Left cardiac atrium (tissue), 4 donors: ENCODE measurements around the gene CST5. TPM values are rescaled to one million over a fixed set of nuclear protein-coding genes. Genes with fewer than 3 reads are reported as not detected.
"Not testable (repeated sequence)": the region's sequence is repeated elsewhere in the genome, so short reads cannot be mapped to it uniquely, and the experiment has no call there.

Experiments used
- ATAC-seq, 2 donors: fragments of 200-7000 bp; cut with Tn5 transposase; one replicate each; pipeline ENCODE4 v1.9.1; 2020; ENCODE audit warnings: mild to moderate bottlenecking in 2 of 2, moderate library complexity in 2 of 2
- DNase-seq: peaks from one replicate; pipeline ENCODE4 v3.0.0-alpha.2; 2020
- intact Hi-C, 2 donors: fragments of 100-400 bp; cut with DNase I; formaldehyde crosslinking; loops; one replicate each; pipeline versions ENCODE4 v1.14.1 to v1.15.1; 2022 to 2023
- long read RNA-seq: library from polyadenylated mRNA; unstranded; transcript quantifications from one replicate; pipeline ENCODE4 v2.0.0, GENCODE V29; 2021
- total RNA-seq, 2 donors: library from RNA; stranded (reverse); fragmentation: NEBNext Ultra II Directional; extraction: Animal tissue kit (Norgen Biotek cat#: 25700); gene quantifications; one replicate each; pipeline ENCODE4 v1.2.1, GENCODE V29; 2021
- donor health status: DM: no; HTN: yes; CAD: no.
- donor health status: DM: no; HTN: yes; CAD: no; lungs with severe emphysema.
- donor health status: DM: yes; HTN: yes; CAD: no.
- donor health status: Dilated cardiomyopathy.

Gene CST5
- total RNA-seq: not detected
- long read RNA-seq: 0 reads

- DNase-seq (no peak), ATAC-seq (no peak)
- intact Hi-C loops: no loop called here
Observed at GRCh38 chr20:23879328-23879798, at the start of gene CST5. Gene CST5 (minus strand): TSS chr20:23879748. CDS start chr20:23879676, 72 bp downstream.

DNA sequence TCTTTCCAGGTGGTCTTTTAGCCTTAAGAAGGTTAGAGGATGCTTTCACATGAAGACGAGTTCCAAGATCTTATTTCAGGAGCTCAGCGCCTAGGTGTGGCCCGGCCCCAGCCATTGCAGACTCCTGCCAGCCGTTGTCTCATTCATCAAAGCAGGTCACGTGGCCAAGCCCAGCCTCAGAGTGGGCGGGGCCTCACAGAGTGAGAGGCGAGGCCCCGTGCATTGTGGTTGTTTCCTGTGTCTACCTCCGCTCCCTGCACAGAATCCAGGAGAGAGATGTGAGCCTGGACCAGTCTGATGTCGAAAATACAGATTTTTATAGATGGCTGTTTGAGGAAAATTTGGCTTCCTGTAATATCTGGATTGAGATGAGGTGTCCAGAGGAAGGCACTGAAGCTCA lies 49.2 kb upstream of the CST5 start:
- intact Hi-C loops: loop anchor here in 1 of 2 donors (10.0 kb wide), 1 partner anchor 66 kb away; no protein-coding TSS in a partner anchor
- DNase-seq (no peak), ATAC-seq (no peak)

GRCh38 chr20:23928353-23928752 lies 48.8 kb upstream of the CST5 start:
- ATAC-seq: no peak
- no peak for DNase-seq
- intact Hi-C loops: loop anchor here in 1 of 2 donors (10.0 kb wide), 1 partner anchor 66 kb away; no protein-coding TSS in a partner anchor

GRCh38 chr20:23926944-23927872 lies 47.7 kb upstream of the CST5 start:
- intact Hi-C loops: loop anchor here in 1 of 2 donors (10.0 kb wide), 1 partner anchor 68 kb away; no protein-coding TSS in a partner anchor

DNA sequence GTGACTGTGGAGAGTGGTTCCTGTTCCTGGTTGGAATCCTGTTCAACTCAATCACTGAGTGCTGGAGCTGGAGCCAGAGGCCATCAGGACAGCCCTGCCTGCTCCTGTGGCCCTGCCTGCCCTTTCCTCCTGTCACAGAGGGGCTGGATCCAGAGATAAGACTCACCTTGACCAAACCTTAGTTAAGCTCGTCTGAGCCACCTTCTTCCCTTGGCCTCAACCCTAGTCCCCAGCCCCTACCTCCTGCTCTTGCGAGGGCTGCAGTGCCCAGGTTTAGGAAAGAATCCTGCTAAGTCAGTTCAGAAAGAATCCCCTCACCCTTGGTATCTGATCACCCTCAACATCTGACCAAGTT lies 47.0 kb upstream of the CST5 start:
- ATAC-seq: no peak
- intact Hi-C loops: loop anchor here in 1 of 2 donors (10.0 kb wide), 1 partner anchor 68 kb away; no protein-coding TSS in a partner anchor

More at GRCh38 chr20:23926944-23927872, 47.7 kb upstream of the CST5 start:
- ATAC-seq: no peak
- DNase-seq: no peak

DNA sequence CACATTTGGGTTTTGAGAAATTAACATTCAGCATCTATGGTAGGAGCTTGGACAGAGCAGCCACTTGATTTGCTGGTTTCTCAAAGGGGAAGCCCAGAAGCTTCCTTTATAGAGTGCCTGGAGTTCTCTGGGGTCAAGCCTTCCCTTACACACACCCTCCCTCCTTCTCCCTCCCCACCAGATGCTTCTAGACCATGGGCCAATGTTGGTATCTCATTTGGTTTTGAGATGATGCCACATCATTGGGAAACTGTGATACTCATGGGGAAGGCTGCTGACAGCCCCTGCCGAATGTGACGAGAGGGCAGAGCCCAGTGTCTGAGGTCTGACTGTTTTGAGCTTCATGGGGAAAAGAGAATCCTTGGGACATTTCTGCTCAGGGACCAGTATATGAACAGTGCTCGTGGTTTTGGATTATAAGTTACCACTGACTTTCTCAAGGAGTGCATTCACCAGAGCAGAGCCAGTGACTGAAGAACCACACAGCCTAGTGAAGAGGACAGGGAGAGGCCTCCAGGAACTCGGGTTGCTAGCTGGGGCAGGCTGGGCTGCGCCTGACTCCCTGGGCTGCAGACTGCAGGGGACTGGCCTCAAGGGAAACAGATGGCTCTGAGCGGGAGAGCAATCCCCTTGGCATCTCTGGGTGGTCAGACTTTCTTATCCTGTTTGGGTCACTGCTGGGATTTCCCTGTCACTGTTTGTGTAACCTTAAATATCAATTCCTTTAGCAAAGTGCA lies 46.4 kb upstream of the CST5 start:
- intact Hi-C loops: loop anchor here in 1 of 2 donors (10.0 kb wide), 1 partner anchor 69 kb away; no protein-coding TSS in a partner anchor
- no peak for DNase-seq
- no peak for ATAC-seq

More for the DNA sequence above, 47.0 kb upstream of the CST5 start:
- no peak for DNase-seq

- intact Hi-C loops: loop anchor here in 1 of 2 donors (10.0 kb wide), 1 partner anchor 70 kb away; no protein-coding TSS in a partner anchor
- ATAC-seq (no peak), DNase-seq (no peak)
Observed at GRCh38 chr20:23924751-23925150, 45.2 kb upstream of the CST5 start.

DNA sequence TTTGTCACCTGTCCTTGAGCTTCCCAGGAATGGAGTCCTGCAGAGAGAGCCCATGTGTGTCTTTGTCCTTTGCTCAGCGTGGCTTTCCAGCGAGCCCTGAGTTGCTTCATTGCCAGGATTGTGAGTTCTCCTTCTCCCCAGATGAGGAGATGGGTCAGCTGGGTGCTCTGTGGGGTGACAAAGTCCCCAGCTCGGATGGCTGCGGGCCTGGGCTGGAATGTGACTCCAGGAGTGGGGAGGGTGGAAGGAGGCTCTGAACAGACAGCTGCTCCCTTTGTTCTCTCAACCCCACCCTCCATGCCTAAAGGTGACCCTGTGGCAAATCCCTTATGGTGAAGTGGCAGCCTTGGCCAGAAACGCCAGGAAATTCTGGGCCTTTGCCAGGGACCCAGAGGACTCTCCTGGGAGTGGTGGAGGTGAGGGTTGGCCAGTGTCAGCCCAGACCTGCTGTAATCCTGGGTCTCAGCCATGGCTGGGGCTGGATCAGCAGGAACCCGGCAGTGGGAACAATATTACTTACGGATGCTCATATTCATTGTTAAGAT lies 44.4 kb upstream of the CST5 start:
- DNase-seq: no peak
- ATAC-seq: no peak
- intact Hi-C loops: loop anchor here in 1 of 2 donors (10.0 kb wide), 1 partner anchor 71 kb away; no protein-coding TSS in a partner anchor

DNA sequence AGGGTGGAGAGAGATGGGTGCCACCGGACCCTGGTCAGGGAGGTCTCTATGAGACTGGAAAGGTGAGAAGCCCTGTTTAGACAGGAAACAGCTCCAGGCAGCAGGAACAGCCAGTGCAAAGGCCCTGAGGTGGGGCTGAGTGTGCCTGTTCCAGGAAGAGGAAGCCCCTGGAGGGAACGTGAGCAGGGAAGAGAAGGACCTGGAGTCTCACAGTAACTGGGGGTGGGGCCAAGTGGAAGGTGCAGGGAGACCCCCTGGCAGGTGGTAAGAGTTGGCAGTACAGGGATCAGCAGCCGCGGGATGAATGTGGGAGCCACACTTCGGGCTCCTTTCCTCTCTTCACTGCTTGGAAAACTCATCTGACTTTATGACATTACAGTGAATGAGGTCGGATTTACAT lies 43.8 kb upstream of the CST5 start:
- no peak for ATAC-seq
- DNase-seq: no peak
- intact Hi-C loops: loop anchor here in 1 of 2 donors (10.0 kb wide), 1 partner anchor 71 kb away; no protein-coding TSS in a partner anchor

GRCh38 chr20:23920408-23921325 lies 41.1 kb upstream of the CST5 start:
- ATAC-seq: peak; percentile 31 to 59

GRCh38 chr20:23918896-23919295 lies 39.3 kb upstream of the CST5 start:
- no peak for ATAC-seq
- intact Hi-C loops: no loop called here
- DNase-seq: no peak

More at GRCh38 chr20:23920408-23921325, 41.1 kb upstream of the CST5 start:
- intact Hi-C loops: loop anchor here in 1 of 2 donors (10.0 kb wide), 1 partner anchor 74 kb away; no protein-coding TSS in a partner anchor
- DNase-seq: no peak

- no peak for ATAC-seq
- intact Hi-C loops: no loop called here
- no peak for DNase-seq
Observed at GRCh38 chr20:23918101-23918862, 38.7 kb upstream of the CST5 start.

DNA sequence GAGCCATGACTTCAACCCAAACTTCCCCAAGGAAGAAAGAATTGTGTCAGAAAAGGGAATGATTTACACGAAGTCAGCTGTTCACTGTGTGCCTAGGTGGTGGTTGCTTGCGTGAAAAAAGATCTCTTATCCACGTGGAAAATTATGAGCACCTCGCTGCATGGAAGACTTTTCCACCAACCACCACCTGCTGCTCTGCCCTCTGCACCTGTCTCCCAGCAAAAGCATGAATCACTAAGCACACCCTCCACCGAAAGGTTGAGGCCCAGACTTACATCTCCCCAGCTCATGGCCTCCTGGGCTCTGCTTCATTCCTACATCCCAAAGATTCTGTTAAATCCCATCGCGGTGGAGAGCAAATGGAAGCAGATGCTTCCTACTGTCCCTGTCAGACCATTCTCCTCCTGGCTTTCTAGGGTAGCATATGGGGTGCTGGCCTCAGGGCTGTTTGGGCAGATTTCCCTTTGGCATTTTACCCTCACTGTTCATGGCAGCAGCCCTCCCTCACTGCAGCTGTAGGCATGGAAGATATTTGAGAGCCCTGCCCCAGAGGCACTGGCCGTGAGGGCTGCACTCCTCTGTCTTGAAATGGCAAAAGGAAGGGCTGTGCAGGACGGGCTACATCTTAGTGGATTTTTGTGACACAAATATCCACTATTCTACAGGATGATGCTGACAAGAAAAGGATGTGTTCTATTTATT lies 37.6 kb upstream of the CST5 start:
- ATAC-seq (no peak), DNase-seq (no peak)
- intact Hi-C loops: no loop called here

- no peak for DNase-seq
- ATAC-seq: no peak
- intact Hi-C loops: no loop called here
Observed at GRCh38 chr20:23915844-23916243, 36.3 kb upstream of the CST5 start.

DNA sequence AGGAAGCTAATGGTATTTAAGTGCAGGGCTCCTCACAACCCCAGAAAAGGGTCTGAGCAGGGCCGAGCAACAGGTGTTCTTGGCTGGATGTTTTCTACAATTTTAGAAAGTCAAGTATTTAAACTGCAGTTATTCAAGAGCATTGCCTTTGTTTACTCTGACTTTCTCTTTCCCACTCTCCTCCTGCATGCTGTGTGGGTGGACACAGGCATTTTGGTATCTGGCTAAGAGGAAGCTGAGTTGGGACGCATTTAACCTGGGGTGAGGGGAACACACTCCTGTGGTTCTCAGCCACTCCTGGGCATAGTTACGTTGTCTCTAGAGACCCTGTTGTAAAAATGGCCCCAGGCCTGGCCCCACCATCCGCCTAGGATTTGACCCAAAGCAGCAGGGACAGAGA lies 34.9 kb upstream of the CST5 start:
- intact Hi-C loops, DNase-seq, ATAC-seq: not testable (repeated sequence)

GRCh38 chr20:23910210-23910609 lies 30.7 kb upstream of the CST5 start:
- intact Hi-C loops: no loop called here
- no peak for ATAC-seq

GRCh38 chr20:23909390-23909789 lies 29.8 kb upstream of the CST5 start:
- ATAC-seq (no peak), DNase-seq (no peak)
- intact Hi-C loops: no loop called here

More at GRCh38 chr20:23910210-23910609, 30.7 kb upstream of the CST5 start:
- DNase-seq: no peak
